Measurements from ENCODE around the gene CSNK2A2. TPM values are rescaled to one million over a fixed set of nuclear protein-coding genes. Genes with fewer than 3 reads are reported as not detected.

The CSNK2A2 gene
- total and polyA plus RNA-seq, 9 of the 15 experiments (the other 6 are each of a cell fraction or from before 2014, with no cell fraction given) = 20.8 to 109 (median 44.7) TPM

GRCh38 chr16:58118801-58119508, 79.0 kb downstream of the CSNK2A2 start:
- no peak overlapping the region for H2AFZ ChIP-seq (ENCODE audit: low read depth, low read length)
- ATAC-seq = no peak
- WGBS (ENCODE audit: insufficient coverage, low coverage, missing lambda C conversion rate) = 85% methylated on average over 5 of the region's 5 CpGs
- TF ChIP-seq SP2 (IDR thresholded peaks at IDR 0.05; ENCODE audit: extremely low read depth, low read depth, low read length, poor library complexity, severe bottlenecking) = no peak
- TF ChIP-seq MCM2 (IDR thresholded peaks at IDR 0.05; ENCODE audit: low read depth) = no peak
- no peak for TF ChIP-seq FIP1L1 (IDR thresholded peaks at IDR 0.05; ENCODE audit: low read depth, low read length, poor library complexity, severe bottlenecking)
- no peak for TF ChIP-seq REST (IDR thresholded peaks at IDR 0.05; ENCODE audit: borderline replicate concordance)
- TF ChIP-seq REST (CRISPR knock-in tag; IDR thresholded peaks at IDR 0.05; ENCODE audit: low read depth) = no peak
- TF ChIP-seq GTF2E2 (tag; IDR thresholded peaks at IDR 0.05) = no peak
- TF ChIP-seq MTA2 (IDR thresholded peaks at IDR 0.05; ENCODE audit: low read depth) = no peak
- no peak for TF ChIP-seq THAP12 (CRISPR knock-in tag; IDR thresholded peaks at IDR 0.05)

More at GRCh38 chr16:58118801-58119508, 79.0 kb downstream of the CSNK2A2 start:
- no peak overlapping the region for H3K9ac ChIP-seq (ENCODE audit: insufficient read depth in 1 of 2, low read depth in 2 of 2, low read length in 2 of 2)
- H3K4me2 ChIP-seq (ENCODE audit: insufficient read depth, low read length) = no peak overlapping the region
- intact Hi-C loops (cut with micrococcal nuclease) = no loop called here
- peaks cover 35% of the 10 kb centered on the region for H3K36me3 ChIP-seq (ENCODE audit: control insufficient read depth, insufficient read depth, low read length)
- in situ Hi-C loops (cut with MboI) = loop anchor here (5.0 kb wide), 1 partner anchor 87 kb away; no protein-coding TSS in a partner anchor
- POLR2A ChIA-PET = interaction anchor here (0.6 to 1.2 kb wide), 4 partner anchors 8 to 298 kb away, joined by 3 to 5 read pairs (median 4); partner anchors contain the start of gene CFAP20
- H3K9me1 ChIP-seq (ENCODE audit: control insufficient read depth, insufficient read depth, low read length) = no peaks in the 10 kb centered on the region
- no TSS peak for BruUV-seq (replicated peaks)
- H3K4me1 ChIP-seq (replicated peaks in 1 of 2; ENCODE audit: control insufficient read depth in 2 of 2, insufficient read depth in 2 of 2, low read length in 2 of 2) = peaks cover 11 to 24% of the 10 kb centered on the region in 2 experiments; a peak in 4 of 5 replicates
- FAIRE-seq (no peak), DNase-seq (ENCODE audit: extremely low read depth in 1 of 4, low spot score in 3 of 4) (no peak)
- no peaks in the 10 kb centered on the region for H3K9me3 ChIP-seq (replicated peaks; ENCODE audit: control insufficient read depth, insufficient read depth, low read depth, low read length)
- no peak overlapping the region for H3K4me3 ChIP-seq
- peaks cover 8% of the 10 kb centered on the region; the same call in 1 of the 2 replicates for H4K20me1 ChIP-seq (replicated peaks; ENCODE audit: control insufficient read depth, insufficient read depth, low read length)
- H3K79me2 ChIP-seq (ENCODE audit: control insufficient read depth, insufficient read depth, low read length) = peaks cover 72% of the 10 kb centered on the region
- H3K27me3 ChIP-seq (ENCODE audit: control insufficient read depth in 2 of 2, insufficient read depth in 2 of 2, low read length in 2 of 2) = no peaks in the 10 kb centered on the region
- CTCF ChIA-PET (ENCODE audit: low intra/inter-chr PET ratio) = no interaction called here
- no peak overlapping the region for H3K27ac ChIP-seq (ENCODE audit: extremely low read depth, low read depth, low read length)

Data from K562 (cell line).